ENCODE measurements around the gene FYB1.

- TF ChIP-seq CTCF (conservative IDR thresholded peaks at IDR 0.05 in 1 of 2, IDR thresholded peaks at IDR 0.05 in 1 of 2; ENCODE audit: extremely low read depth in 1 of 2, insufficient read depth in 1 of 2, low read depth in 1 of 2, low read length in 2 of 2) (no peak), EZH2 (IDR thresholded peaks at IDR 0.05; ENCODE audit: borderline replicate concordance, low read length) (no peak)
Observed at GRCh38 chr5:39115644-39116343, 103.6 kb downstream of the FYB1 start.
